Skeletal muscle satellite cell (primary cell): Measurements from ENCODE around the gene C2orf76.

ENCODE experiments used
- H3K27me3 ChIP-seq: 2 replicates; pipeline ENCODE4 v1.7.0; 2013; ENCODE audit warnings: low read length; ENCODE audit not compliant: control insufficient read depth, insufficient read depth
- H3K36me3 ChIP-seq: 2 replicates; pipeline ENCODE4 v1.7.0; 2013; ENCODE audit warnings: mild to moderate bottlenecking, control low read depth, low read length; ENCODE audit not compliant: insufficient read depth
- H3K4me1 ChIP-seq: 2 replicates; pipeline ENCODE4 v1.7.0; 2013; ENCODE audit warnings: low read length; ENCODE audit not compliant: control insufficient read depth, insufficient read depth
- H3K4me2 ChIP-seq: 2 replicates; pipeline ENCODE4 v1.7.0; 2013; ENCODE audit warnings: mild to moderate bottlenecking, low read length
- H3K4me3 ChIP-seq: 2 replicates; pipeline ENCODE4 v1.7.0; 2013; ENCODE audit warnings: low read length
- H3K9ac ChIP-seq: 2 replicates; pipeline ENCODE4 v1.7.0; 2013; ENCODE audit warnings: mild to moderate bottlenecking, low read depth, low read length, moderate library complexity
- H3K9me3 ChIP-seq: replicated peaks from 2 replicates; pipeline ENCODE4 v1.7.0; 2013; ENCODE audit warnings: mild to moderate bottlenecking, control low read depth, low read length

The C2orf76 gene

DNA sequence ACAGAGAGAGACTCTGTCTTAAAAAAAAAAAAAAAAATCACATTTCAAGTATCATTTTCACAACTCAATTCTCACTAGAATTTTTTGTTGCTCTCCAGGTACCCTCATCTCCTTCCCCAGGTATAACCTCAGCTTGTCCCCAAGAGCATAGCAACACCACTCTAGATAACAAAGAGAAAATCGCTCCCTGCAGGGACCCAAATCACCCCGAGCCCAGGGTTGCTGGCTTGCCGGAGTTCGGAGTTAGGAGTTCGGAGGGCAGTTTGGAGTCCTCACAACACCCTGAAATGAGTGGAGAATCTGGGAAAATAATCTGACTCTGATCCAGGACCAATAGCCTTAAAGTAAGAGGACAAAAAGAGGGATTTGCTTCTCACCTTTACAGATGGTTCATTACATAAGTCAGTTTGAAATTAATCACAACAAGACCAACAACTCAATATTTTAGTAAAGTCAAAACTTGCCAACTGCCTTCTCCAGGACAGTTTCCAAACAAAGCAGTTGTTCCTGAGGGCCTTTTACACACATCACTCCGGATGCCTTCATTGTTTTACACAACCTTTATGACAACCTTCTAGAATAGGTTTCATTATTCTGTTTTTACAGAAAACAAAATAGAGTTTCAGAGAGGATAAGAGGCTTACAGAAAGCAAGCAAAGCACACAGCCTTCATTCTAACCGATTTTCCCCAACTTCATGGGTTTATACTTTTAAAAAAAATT is 59.1 kb downstream of the C2orf76 start:
- Histone ChIP-seq H3K9me3 (no peaks in the 10 kb centered on the region), H3K4me2 (no peak overlapping the region), H3K9ac (no peak overlapping the region), H3K4me1 (peaks cover 5% of the 10 kb centered on the region), H3K4me3 (no peak overlapping the region), H3K27me3 (no peaks in the 10 kb centered on the region), H3K36me3 (no peaks in the 10 kb centered on the region)

DNA sequence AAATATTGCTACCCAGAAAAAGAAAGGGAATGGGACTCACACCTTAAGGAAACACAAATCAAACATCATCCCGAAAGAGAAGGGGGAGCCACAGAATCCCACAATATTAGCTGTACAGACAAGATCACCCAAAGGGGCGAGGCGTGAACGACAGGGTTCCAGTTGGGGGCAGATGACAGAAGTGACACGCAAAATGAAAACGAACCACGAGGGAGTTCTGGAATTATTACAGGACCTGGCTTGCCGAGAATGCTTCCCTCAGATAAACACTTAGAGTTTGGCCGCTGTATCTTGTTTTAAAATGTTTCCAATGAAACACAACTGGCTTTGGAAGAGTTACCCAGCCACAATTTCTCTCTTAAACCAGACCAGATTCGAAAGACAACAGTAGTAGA is 60.4 kb downstream of the C2orf76 start:
- no peaks in the 10 kb centered on the region for H3K27me3 ChIP-seq
- H3K4me2 ChIP-seq = peak overlapping the region; percentile 69
- no peak overlapping the region for H3K9ac ChIP-seq
- no peaks in the 10 kb centered on the region for H3K9me3 ChIP-seq
- peaks cover 5% of the 10 kb centered on the region for H3K4me1 ChIP-seq
- peak overlapping the region; percentile 40 for H3K4me3 ChIP-seq
- no peaks in the 10 kb centered on the region for H3K36me3 ChIP-seq

DNA sequence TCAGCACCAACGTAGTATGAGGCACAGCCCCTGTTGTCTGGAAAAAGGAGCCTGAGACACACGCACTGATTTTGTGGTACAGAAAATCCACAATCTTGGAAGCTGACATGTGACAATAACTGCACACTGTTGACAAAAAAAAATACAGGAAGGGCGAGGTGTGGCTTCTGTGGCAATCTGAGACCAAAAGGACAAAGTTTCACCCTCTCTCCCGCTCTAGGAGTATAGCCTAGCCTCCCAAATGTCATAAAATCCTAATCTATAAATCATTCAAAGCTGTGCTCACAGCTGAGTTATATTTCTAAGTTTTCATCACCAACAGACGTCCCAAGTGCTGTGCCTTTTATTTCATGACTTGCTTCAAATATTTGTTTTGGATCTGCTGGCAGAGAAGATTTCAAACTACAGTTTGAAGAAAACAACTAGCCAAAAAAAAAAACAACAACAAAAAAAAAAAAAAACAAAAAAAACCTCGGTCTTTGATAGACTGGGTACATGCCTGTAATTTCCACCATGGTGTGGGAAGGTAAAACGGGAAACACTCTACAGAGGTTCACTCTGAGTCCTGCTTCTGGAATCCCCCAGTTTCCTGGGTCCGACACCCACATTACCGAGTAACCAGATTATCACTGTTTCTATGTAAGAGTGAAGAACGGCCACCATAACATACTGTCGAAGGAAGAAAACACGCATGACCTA is 61.0 kb downstream of the C2orf76 start:
- Histone ChIP-seq H3K4me1 (peaks cover 5% of the 10 kb centered on the region), H3K4me3 (no peak overlapping the region), H3K4me2 (peak overlapping the region; percentile 69), H3K36me3 (no peaks in the 10 kb centered on the region), H3K9me3 (no peaks in the 10 kb centered on the region), H3K27me3 (no peaks in the 10 kb centered on the region), H3K9ac (no peak overlapping the region)

DNA sequence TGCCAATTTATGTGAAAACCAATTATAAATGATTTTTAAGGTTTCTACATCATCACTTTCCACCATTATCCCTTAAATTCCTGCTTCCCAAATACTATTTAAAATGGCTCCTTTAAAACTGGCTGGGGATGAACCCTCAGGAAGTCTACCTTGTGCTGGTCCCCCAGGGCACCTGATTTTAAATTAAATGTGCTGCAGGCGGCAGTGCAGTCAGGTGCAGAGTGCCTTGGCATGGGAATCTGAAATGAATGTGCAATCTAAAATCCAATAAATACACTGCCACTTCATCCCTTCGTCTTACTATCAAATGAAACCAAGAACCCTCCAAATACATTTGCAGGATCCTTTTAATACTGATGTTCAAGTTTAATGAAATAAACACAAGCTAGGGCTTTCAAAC is 61.8 kb downstream of the C2orf76 start:
- Histone ChIP-seq H3K27me3 (no peaks in the 10 kb centered on the region), H3K36me3 (no peaks in the 10 kb centered on the region), H3K9ac (no peak overlapping the region), H3K4me1 (peaks cover 5% of the 10 kb centered on the region), H3K4me2 (no peak overlapping the region), H3K9me3 (no peaks in the 10 kb centered on the region), H3K4me3 (no peak overlapping the region)

DNA sequence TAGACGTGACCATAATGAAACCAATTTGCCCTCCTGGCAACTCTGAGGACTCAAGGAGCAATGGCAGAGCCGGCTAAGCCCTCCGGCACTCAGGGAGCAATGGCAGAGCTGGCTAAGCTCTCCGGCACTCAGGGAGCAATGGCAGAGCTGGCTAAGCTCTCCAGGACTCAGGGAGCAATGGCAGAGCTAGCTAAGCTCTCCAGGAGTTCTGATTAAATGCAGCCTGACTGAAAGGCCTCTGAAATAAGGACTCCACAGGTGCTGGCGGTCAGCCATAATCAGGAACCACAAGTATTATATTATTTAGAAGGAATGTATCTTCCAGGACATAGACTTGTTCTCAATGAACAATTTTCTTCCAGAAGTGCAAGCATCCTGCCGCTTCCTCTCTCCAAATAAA is 65.2 kb downstream of the C2orf76 start:
- Histone ChIP-seq H3K9ac (no peak overlapping the region), H3K4me3 (no peak overlapping the region), H3K4me2 (no peak overlapping the region), H3K36me3 (no peaks in the 10 kb centered on the region), H3K27me3 (no peaks in the 10 kb centered on the region), H3K4me1 (peaks cover 5% of the 10 kb centered on the region), H3K9me3 (no peaks in the 10 kb centered on the region)

DNA sequence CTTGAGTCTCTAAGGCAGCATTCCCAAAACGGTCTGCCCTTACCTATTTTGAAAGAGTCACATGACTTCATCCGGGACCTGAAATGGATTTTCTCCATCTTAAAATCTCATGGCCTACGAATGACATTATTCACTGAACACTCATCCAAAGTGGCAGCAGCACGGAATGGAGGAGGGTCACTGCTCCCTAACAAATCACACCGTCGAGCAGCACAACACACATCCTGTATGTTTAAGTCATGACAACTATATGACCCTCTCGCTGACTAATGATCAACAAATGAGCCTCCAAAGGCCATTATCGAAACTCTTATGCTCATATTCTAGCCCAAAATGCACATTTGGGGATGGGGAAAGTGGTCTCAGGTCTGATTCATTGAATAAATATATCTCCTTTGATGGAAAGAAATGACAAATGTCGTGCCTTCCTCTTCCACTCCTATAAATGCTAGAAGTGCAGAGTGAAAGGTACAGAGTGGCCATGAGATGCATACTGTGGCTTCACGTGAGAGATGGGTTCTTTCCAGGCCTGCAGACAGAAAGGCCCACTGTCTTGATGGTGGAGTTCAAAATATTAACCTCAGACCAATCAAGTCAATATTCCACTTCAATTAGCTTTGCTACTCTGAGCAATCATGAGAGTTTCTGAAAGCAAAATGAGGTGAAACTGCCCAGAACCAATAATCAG is 70.8 kb downstream of the C2orf76 start:
- H3K27me3 ChIP-seq = no peaks in the 10 kb centered on the region
- no peak overlapping the region for H3K4me3 ChIP-seq
- H3K4me1 ChIP-seq = no peaks in the 10 kb centered on the region
- H3K9ac ChIP-seq = no peak overlapping the region
- H3K4me2 ChIP-seq = no peak overlapping the region
- no peaks in the 10 kb centered on the region for H3K36me3 ChIP-seq
- H3K9me3 ChIP-seq = no peaks in the 10 kb centered on the region

DNA sequence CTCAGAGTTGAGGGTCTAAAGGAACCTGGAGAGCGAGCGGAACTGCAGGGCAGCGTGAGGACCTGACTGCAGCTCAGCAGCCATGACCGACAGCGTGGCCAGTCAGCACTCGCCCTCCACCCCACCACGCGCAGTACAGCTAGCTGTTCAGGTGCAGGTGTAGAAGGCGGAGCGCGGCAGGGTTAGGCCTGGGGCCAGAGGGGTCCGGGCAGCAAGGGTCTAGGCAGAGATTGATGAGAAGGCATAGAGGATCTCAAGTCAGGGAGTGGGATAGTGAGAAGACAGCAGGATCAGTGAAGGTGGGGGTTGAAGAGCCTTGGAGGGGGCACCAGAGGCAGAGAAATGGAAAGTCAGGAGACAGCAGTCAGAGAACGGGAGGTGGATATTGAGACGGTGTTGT is 72.0 kb downstream of the C2orf76 start:
- Histone ChIP-seq H3K4me1 (no peaks in the 10 kb centered on the region), H3K4me2 (no peak overlapping the region), H3K4me3 (no peak overlapping the region), H3K27me3 (no peaks in the 10 kb centered on the region), H3K36me3 (no peaks in the 10 kb centered on the region), H3K9me3 (no peaks in the 10 kb centered on the region), H3K9ac (no peak overlapping the region)

DNA sequence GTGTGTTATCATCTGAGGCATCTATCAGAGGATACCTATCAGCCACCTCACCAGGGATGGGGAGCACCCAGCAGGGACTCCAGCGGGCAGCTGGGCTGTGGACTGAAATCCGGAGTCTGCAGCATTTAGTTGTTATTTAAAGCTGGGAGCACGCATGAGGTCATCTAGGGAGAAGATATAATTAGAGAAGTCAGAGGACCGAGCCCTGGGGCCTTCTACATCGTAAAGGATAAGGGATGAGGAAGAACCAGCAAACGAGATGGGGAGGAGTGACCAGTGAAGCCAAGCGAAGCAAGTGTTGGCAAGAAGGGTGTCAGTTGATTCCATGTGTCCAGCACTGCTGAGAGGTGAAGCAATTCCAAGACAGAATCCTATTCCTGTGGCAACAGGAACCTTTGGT is 72.7 kb downstream of the C2orf76 start:
- no peaks in the 10 kb centered on the region for H3K27me3 ChIP-seq
- no peaks in the 10 kb centered on the region for H3K36me3 ChIP-seq
- no peaks in the 10 kb centered on the region for H3K4me1 ChIP-seq
- no peak overlapping the region for H3K9ac ChIP-seq
- no peak overlapping the region for H3K4me2 ChIP-seq
- H3K4me3 ChIP-seq = no peak overlapping the region
- no peaks in the 10 kb centered on the region for H3K9me3 ChIP-seq

DNA sequence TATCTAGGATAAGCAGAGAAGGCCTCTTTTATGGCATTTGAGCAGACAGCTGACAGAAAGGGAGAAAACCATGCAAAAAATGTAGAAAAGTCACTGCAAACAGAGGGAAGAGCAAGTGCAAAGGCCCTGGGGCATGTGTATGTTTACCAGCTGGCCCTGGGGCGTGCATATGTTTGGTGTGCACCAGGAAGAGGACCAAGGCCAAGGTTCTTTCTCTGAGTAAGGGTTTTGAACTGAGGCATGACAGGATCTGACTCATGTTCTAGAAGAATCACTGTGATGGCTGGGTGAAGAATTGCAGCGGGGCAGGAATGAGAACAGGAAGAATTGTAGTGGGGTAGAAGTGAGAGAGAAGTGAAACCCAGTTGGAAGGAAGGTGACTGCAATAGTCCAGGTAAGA is 73.4 kb downstream of the C2orf76 start:
- Histone ChIP-seq H3K4me2 (no peak overlapping the region), H3K9ac (no peak overlapping the region), H3K9me3 (no peaks in the 10 kb centered on the region), H3K4me3 (no peak overlapping the region), H3K36me3 (no peaks in the 10 kb centered on the region), H3K27me3 (no peaks in the 10 kb centered on the region), H3K4me1 (no peaks in the 10 kb centered on the region)

DNA sequence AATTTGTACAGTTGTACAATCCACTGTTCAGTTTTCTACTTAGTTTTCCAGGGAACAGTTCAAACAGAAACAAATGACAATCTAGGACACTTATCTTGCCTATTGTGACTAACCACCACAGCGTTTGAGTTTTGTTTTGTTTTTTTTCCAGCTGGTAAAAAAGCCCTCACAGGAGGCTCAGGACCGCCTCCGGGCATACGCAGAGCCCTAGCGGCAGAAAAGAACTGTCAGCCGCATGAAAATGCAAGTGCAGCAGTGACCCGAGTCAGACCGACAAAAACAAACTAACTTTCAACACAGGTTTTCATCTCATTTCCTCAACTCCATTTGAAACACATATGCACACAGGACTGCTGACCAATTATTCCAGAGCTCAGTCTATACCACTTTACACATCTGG is 74.4 kb downstream of the C2orf76 start:
- no peak overlapping the region for H3K4me3 ChIP-seq
- H3K36me3 ChIP-seq = no peaks in the 10 kb centered on the region
- no peak overlapping the region for H3K9ac ChIP-seq
- peak overlapping the region; percentile 38 for H3K4me2 ChIP-seq
- no peaks in the 10 kb centered on the region for H3K4me1 ChIP-seq
- no peaks in the 10 kb centered on the region for H3K27me3 ChIP-seq
- no peaks in the 10 kb centered on the region for H3K9me3 ChIP-seq

DNA sequence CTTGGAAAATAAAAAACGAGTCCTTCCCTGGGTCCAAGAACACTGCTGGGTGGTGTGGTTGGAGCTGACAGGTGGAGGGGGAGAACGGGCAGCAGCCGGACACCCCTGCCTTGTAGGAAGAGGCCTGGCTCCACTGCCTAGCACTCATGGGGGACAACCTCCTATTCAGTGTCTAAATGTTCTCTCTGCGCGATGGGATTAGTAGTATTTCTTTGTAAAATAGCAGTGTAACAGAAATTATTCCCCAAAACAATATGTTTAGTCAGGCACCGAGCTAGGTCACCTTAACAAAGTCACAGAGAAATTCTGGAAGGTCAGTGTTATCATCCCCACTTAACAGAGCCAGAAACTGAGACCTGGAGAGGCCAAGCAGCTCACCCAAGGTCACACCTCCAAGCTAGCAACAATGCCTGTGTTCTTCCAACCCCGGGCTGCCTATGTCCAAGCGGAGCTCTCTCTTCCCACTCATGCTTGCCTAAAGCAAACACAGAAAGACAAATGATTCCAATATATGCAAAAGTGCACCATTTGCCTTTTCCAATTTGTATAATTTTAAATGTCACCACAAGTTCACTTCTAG is 75.0 kb downstream of the C2orf76 start:
- Histone ChIP-seq H3K36me3 (no peaks in the 10 kb centered on the region), H3K4me3 (no peak overlapping the region), H3K9ac (no peak overlapping the region), H3K4me1 (no peaks in the 10 kb centered on the region), H3K4me2 (no peak overlapping the region), H3K9me3 (no peaks in the 10 kb centered on the region), H3K27me3 (no peaks in the 10 kb centered on the region)
